ENCODE measurements around the gene CCL8.

The CCL8 gene

DNA sequence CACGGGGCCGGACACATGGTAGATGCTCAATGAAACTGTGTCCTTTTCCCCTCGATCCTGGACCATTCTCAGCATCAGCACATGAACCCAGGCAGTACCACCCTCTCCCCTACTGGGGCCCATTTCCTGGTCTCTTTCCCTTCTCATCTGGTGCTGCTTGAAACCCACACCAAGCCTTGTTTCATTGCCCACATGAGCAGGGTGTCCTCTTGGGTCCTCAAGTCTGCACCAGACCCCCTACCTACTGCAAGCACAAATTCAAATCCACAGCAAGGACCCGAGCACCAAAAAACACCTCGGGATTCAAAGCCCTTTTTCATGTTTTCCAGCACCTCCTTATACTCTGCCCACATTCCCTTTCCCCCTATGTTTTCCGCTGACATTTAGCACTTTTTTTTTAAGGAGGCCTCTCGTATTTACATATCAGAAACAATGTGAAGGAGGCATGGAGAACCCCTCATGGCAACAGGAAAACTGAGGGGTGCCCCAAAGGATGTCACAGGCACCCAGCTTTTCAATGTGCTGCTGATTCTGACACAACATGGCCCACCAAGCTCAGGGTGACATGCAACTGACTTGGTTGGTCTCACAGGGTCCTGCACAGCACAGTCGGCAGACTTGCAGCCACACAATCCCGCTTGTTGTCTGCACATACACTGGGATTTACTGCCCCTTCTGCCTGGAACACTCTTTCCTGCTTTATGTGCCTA lies 48.4 kb downstream of the CCL8 start:
- TF ChIP-seq, protein P1, sequence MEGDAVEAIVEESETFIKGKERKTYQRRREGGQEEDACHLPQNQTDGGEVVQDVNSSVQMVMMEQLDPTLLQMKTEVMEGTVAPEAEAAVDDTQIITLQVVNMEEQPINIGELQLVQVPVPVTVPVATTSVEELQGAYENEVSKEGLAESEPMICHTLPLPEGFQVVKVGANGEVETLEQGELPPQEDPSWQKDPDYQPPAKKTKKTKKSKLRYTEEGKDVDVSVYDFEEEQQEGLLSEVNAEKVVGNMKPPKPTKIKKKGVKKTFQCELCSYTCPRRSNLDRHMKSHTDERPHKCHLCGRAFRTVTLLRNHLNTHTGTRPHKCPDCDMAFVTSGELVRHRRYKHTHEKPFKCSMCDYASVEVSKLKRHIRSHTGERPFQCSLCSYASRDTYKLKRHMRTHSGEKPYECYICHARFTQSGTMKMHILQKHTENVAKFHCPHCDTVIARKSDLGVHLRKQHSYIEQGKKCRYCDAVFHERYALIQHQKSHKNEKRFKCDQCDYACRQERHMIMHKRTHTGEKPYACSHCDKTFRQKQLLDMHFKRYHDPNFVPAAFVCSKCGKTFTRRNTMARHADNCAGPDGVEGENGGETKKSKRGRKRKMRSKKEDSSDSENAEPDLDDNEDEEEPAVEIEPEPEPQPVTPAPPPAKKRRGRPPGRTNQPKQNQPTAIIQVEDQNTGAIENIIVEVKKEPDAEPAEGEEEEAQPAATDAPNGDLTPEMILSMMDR (IDR thresholded peaks at IDR 0.05; ENCODE audit: borderline replicate concordance, control extremely low read depth, extremely low read depth, insufficient read depth, missing control alignments) = no peak
- in situ Hi-C loops (cut with MboI; ENCODE audit: low sequenced_read_pairs, unreplicated experiment) = no loop called here
- DNase-seq (ENCODE audit: low spot score) = no peak

DNA sequence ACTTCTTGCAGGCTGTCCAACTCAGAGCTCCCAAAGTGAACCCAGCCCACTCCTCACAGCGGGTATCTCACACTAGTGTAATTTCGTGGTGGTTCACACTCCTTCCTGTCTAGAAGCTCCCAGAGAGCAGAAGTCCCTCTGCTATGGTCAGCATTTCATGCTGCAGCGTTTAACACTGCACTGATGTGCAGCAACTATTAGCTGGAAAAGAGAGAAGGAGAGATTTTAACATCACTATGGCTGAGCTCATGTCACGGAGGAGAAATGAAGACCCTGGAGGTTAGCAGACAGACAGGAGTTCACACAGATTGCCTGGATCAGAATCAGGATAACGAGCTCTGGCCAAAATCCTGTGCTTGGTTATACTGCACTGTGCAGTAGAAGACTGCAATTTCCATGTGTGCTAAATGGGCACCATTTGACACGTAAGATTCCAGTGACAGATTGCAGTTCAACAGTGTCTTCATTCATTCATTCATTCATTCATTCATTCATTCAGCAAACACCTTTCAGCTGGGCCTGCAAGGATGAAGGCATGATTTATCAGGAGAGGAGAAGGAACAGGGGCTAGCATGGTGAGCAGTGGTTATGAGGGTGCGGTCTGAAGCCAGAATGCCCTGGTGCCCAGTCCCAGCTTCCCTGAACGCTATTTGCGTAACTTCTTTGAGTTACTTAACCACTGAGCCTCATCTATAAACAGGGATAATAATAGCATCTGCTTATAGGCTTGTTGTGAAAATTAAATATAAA lies 49.1 kb downstream of the CCL8 start:
- TF ChIP-seq, protein P1 (IDR thresholded peaks at IDR 0.05; ENCODE audit: borderline replicate concordance, control extremely low read depth, extremely low read depth, insufficient read depth, missing control alignments) = no peak
- in situ Hi-C loops (cut with MboI; ENCODE audit: low sequenced_read_pairs, unreplicated experiment) = no loop called here

DNA sequence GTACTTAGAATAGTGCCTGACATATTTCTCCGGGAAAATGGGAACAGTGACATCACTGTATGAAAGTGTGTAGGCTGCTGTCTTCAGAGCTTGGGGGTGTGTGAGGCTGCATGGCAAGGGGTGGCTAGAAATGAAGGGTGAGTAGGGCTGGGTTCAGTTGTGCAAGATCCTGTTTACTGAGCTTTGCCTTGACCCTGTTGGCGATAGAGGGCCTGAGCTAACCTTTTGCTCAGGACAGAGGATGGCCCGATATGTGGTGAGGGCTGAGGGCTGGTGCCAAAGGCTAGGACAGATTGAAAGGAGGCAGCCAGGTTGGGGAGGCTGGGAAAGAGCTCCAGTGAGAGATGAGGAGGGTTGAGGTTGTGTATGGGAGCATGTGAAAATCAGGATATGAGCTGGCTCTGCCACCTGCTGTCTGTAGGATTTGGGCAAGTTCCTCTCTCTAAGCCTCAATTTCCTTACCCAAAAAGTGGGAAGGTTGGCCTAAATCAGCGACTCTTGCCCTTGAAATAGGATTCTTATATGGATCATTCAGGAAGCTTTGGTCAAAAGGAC lies 49.8 kb downstream of the CCL8 start:
- no peak for DNase-seq (ENCODE audit: low spot score)
- TF ChIP-seq, protein P1 (IDR thresholded peaks at IDR 0.05; ENCODE audit: borderline replicate concordance, control extremely low read depth, extremely low read depth, insufficient read depth, missing control alignments) = no peak
- in situ Hi-C loops (cut with MboI; ENCODE audit: low sequenced_read_pairs, unreplicated experiment) = no loop called here

More for the DNA sequence above, 49.1 kb downstream of the CCL8 start:
- DNase-seq (ENCODE audit: low spot score) = no peak

DNA sequence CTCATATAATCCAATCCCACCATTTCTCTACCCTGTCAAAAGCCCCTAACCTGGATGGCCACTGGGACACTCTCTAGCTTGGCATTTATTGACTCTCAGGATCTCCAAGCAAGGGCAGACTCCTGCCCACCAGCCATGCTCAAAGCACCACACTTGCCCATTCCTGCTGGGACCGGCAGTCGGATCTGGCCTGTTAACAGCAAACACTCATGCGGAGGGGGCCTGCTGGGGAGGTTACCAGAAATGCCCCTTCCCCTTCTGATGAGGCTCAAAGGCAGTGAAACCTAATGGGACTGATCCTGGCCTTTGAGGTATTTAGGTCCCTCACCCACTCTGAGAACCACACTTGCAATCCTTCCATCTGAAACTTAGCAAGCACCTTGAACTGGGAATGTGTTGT lies 50.3 kb downstream of the CCL8 start:
- DNase-seq (ENCODE audit: low spot score) = no peak
- in situ Hi-C loops (cut with MboI; ENCODE audit: low sequenced_read_pairs, unreplicated experiment) = no loop called here
- TF ChIP-seq, protein P1 (IDR thresholded peaks at IDR 0.05; ENCODE audit: borderline replicate concordance, control extremely low read depth, extremely low read depth, insufficient read depth, missing control alignments) = no peak

DNA sequence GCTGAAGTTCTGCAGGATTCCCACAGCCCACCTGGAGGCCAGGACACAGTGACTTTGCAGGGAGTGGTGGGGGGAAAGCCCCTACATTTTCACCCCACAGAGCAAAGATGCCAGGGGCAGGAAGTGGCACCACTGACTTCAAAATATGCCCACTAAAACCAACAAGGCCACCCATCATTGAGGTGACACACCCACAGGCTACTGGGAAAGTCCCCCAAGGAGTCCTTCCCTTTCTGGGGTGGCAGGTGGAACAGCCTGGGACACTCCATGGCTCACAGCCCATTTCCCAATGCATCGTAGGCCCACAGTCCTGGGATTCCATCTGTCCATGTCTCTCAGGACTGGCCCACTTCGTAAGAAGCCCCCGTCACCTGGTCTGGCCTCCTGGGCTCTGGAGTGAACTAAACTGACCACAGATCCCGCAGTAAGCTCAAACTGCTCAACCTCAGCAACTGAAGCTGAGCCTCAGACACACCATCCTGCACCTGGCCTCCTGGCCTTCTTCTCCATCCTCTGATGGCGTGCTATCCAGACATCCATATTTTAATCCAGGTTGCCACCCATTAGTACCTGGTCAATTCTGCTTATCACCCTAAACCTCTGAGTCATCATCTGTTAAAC lies 51.3 kb downstream of the CCL8 start:
- TF ChIP-seq, protein P1 (IDR thresholded peaks at IDR 0.05; ENCODE audit: borderline replicate concordance, control extremely low read depth, extremely low read depth, insufficient read depth, missing control alignments) = no peak
- DNase-seq (ENCODE audit: low spot score) = no peak
- in situ Hi-C loops (cut with MboI; ENCODE audit: low sequenced_read_pairs, unreplicated experiment) = no loop called here

DNA sequence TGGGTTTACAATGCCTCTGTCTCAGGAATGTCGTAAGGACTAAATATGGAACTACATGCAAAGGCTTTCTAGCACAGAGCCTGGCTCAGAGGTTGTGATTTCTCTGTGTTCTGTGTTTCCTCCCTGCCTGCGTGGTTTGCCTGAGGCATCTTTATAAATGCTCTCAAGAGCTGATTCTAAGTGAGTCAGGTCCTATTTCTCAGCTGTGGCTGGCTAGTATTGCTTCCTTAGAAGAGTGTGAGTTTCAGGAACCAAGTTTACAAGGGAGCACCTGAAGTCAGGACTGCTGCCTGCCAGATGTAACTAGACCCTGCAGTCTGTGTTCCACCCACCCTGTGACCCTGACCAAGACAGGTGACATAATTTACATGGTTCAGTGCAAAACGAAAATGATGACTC lies 51.8 kb downstream of the CCL8 start:
- DNase-seq (ENCODE audit: low spot score) = no peak
- in situ Hi-C loops (cut with MboI; ENCODE audit: low sequenced_read_pairs, unreplicated experiment) = no loop called here
- TF ChIP-seq, protein P1 (IDR thresholded peaks at IDR 0.05; ENCODE audit: borderline replicate concordance, control extremely low read depth, extremely low read depth, insufficient read depth, missing control alignments) = no peak

Data from GM13976 (cell line).